ENCODE data around the gene BYSL.

BYSL gene

GRCh38 chr6:41976794-41977484, 55.6 kb downstream of the BYSL start:
- no peak for DNase-seq (ENCODE audit: low read depth)
- H3K4me3 ChIP-seq (ENCODE audit: low read depth, low read length) = no peak overlapping the region
- TF ChIP-seq MYC (IDR thresholded peaks at IDR 0.05; ENCODE audit: low read depth, low read length) = no peak
- no peak for TF ChIP-seq POLR2A (IDR thresholded peaks at IDR 0.05; ENCODE audit: extremely low read depth, insufficient read length)
- TF ChIP-seq, protein P1, sequence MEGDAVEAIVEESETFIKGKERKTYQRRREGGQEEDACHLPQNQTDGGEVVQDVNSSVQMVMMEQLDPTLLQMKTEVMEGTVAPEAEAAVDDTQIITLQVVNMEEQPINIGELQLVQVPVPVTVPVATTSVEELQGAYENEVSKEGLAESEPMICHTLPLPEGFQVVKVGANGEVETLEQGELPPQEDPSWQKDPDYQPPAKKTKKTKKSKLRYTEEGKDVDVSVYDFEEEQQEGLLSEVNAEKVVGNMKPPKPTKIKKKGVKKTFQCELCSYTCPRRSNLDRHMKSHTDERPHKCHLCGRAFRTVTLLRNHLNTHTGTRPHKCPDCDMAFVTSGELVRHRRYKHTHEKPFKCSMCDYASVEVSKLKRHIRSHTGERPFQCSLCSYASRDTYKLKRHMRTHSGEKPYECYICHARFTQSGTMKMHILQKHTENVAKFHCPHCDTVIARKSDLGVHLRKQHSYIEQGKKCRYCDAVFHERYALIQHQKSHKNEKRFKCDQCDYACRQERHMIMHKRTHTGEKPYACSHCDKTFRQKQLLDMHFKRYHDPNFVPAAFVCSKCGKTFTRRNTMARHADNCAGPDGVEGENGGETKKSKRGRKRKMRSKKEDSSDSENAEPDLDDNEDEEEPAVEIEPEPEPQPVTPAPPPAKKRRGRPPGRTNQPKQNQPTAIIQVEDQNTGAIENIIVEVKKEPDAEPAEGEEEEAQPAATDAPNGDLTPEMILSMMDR (IDR thresholded peaks at IDR 0.05; ENCODE audit: low read depth, low read length) = no peak
- TF ChIP-seq, protein P2, sequence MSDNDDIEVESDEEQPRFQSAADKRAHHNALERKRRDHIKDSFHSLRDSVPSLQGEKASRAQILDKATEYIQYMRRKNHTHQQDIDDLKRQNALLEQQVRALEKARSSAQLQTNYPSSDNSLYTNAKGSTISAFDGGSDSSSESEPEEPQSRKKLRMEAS (IDR thresholded peaks at IDR 0.05; ENCODE audit: low read depth, low read length) = no peak
